ENCODE measurements around the gene ADM5.

DNA sequence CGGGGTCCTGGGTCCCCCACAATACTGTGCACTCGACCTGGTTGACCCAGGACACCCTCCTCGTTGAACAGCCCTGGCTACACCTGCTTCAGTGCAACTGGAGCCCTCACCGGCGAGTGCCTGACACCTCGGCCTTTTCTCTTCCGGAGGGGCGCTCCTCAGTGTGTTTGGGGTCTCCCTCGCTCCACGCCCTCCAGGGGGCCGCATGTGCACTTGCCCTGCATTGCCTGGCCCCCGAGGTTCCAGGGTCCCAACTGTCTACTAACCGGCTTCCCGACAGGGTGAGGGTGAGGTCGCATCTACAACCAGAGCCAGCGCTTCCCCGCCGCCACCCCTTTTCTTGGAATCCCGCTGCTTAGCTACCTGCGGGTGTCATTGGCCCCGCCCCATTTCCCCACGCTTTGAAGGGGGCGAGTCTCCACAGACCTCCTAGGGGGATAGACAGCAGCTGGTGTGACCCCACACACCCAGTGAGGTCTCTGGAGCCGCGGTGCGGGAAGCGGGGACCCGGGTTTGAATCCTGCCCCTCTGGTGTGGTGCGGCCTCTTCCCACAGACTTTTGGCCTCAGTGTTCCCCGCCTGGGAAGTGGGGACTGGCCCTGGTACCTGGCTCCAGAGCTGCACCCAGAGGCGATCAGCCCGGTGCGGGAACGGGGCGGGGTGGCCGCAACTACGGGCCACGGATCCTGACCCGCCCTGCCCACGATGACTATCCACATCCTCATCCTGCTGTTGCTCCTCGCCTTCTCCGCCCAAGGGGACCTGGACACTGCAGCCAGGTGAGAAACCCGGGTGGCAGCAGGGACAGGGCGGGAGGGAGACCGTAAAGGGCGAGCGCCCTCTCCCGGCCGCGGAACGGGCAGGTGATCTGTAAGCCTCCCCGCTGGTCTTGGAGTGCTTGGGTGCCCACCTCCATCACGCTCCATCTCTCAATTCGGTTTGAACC, at the start of gene ADM5:
- TF ChIP-seq POLR2AphosphoS5 (IDR thresholded peaks at IDR 0.05; ENCODE audit: low read depth) (peak; percentile 9; the same call in 1 of the 2 replicates), CTCF (IDR thresholded peaks at IDR 0.05; ENCODE audit: insufficient read depth, low read length) (no peak)
- TF ChIP-seq, protein P1, sequence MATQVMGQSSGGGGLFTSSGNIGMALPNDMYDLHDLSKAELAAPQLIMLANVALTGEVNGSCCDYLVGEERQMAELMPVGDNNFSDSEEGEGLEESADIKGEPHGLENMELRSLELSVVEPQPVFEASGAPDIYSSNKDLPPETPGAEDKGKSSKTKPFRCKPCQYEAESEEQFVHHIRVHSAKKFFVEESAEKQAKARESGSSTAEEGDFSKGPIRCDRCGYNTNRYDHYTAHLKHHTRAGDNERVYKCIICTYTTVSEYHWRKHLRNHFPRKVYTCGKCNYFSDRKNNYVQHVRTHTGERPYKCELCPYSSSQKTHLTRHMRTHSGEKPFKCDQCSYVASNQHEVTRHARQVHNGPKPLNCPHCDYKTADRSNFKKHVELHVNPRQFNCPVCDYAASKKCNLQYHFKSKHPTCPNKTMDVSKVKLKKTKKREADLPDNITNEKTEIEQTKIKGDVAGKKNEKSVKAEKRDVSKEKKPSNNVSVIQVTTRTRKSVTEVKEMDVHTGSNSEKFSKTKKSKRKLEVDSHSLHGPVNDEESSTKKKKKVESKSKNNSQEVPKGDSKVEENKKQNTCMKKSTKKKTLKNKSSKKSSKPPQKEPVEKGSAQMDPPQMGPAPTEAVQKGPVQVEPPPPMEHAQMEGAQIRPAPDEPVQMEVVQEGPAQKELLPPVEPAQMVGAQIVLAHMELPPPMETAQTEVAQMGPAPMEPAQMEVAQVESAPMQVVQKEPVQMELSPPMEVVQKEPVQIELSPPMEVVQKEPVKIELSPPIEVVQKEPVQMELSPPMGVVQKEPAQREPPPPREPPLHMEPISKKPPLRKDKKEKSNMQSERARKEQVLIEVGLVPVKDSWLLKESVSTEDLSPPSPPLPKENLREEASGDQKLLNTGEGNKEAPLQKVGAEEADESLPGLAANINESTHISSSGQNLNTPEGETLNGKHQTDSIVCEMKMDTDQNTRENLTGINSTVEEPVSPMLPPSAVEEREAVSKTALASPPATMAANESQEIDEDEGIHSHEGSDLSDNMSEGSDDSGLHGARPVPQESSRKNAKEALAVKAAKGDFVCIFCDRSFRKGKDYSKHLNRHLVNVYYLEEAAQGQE (IDR thresholded peaks at IDR 0.05; ENCODE audit: insufficient replicate concordance, low read depth): no peak
